Measurements from ENCODE around the gene PNCK.
"Not testable (repeated sequence)": the region's sequence is repeated elsewhere in the genome, so short reads cannot be mapped to it uniquely, and the experiment has no call there.

Gene PNCK

GRCh38 chrX:153688911-153689590 lies 15.4 kb upstream of the PNCK start:
- peak; percentile 39 for DNase-seq
- in situ Hi-C loops (cut with HindIII; ENCODE audit: low pct_ligation_motif_present, low pct_unique_long_range_greater_than_20kb, low sequenced_read_pairs): no loop called here

DNA sequence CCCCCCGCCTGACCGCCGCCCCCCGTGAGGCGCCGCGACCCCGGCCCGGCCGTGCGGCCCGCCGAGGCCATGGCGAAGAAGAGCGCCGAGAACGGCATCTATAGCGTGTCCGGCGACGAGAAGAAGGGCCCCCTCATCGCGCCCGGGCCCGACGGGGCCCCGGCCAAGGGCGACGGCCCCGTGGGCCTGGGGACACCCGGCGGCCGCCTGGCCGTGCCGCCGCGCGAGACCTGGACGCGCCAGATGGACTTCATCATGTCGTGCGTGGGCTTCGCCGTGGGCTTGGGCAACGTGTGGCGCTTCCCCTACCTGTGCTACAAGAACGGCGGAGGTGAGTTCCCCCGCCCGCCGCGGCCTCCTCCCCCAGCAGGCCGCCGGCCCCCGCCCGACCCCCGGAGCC lies 14.9 kb upstream of the PNCK start:
- DNase-seq: no peak
- in situ Hi-C loops (cut with HindIII; ENCODE audit: low pct_ligation_motif_present, low pct_unique_long_range_greater_than_20kb, low sequenced_read_pairs): no loop called here

DNA sequence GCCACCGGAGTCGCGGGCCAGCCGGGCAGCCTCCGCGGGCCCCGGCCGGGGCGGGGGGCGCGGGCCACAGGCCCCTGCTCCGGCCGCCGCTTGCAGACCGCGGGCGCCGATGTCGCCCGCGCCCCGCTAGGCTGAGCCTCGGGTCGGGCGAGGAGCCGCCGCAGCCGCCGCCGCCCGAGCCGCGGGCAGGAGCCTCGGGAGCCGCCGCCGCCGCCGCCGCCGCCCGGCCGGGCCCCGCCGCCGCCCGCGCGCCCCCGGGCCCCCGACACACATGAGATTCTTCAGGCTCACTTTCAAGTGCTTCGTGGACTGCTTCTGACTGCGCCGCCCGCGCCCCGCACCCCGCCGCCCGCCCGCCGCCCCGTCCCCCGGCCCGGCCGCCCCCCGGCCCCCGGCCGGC lies 14.5 kb upstream of the PNCK start:
- in situ Hi-C loops (cut with HindIII; ENCODE audit: low pct_ligation_motif_present, low pct_unique_long_range_greater_than_20kb, low sequenced_read_pairs): no loop called here
- no peak for DNase-seq

- in situ Hi-C loops (cut with HindIII; ENCODE audit: low pct_ligation_motif_present, low pct_unique_long_range_greater_than_20kb, low sequenced_read_pairs): no loop called here
- peak; percentile 52 for DNase-seq
Measured at GRCh38 chrX:153687121-153688039, 13.8 kb upstream of the PNCK start, which contains the start of gene SLC6A8. Gene SLC6A8 (plus strand): TSS chrX:153687926. CDS start chrX:153688575, 649 bp downstream.

DNA sequence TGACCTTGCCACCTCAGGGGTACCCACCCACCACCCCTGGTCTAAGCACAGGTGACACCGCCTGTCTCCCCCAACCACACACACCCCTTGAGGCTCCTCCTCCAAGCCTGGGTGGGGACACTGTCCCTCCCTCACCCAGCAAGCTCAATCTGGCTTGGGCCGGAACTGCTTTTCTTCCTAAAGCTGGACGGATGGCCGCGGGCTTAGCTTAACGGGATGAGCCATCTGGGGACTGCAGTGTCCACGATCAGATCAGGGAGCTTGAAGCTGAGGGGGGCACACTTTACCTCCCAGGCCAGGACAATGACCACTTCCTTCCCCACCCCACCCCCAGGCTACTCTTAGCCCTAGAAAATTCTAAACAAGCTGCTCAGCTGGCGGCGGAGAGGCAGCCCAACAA lies 13.1 kb upstream of the PNCK start:
- DNase-seq: no peak
- in situ Hi-C loops (cut with HindIII; ENCODE audit: low pct_ligation_motif_present, low pct_unique_long_range_greater_than_20kb, low sequenced_read_pairs): no loop called here

DNA sequence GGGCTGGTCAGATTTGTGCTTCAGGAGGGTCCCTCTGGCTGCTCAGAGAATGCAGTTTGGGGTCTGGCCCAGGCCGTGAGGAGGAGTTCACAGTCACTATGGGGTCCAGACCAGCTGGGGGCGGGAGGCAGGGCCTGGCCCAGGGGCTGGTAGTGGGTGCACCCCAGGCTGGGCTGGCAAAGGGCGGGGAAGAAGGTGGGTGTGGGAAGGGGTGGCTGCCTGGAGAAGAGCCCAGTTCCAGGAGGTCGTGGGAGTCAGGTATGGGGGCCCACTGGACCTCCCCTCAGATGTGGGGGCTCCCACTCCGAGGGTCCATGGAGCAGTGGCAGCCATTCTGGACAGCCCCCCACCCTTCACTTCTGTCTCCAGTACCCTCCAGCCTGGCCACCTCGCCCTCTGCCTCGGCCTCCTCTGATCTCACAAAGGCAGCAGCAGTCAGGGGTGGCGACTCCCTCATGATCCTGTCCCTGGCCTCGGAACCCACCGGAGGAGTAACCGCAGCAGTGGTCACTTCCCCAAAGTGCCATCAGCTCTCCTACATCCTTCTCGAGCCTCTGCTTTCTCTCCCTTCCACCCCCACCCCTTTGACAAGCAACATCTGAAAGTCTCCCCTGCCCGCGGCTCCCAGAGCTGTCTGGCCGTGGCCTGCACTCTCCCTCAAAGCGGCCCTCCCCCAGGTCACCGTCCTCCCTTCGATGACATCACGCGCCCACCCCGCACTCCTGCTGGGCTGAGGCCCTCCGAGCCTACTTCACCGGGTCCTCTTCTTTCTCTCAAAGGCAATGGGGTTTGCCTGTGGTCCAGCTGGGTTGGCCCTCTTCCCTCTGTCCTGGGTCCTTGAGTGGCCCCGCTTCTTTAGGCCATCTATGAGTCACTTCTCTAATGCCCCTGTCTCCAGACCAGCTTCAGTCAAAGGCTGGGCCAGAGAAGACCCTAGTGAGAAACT lies 12.4 kb upstream of the PNCK start:
- in situ Hi-C loops (cut with HindIII; ENCODE audit: low pct_ligation_motif_present, low pct_unique_long_range_greater_than_20kb, low sequenced_read_pairs): no loop called here
- no peak for DNase-seq

- in situ Hi-C loops (cut with HindIII; ENCODE audit: low pct_ligation_motif_present, low pct_unique_long_range_greater_than_20kb, low sequenced_read_pairs): no loop called here
- DNase-seq: no peak
Measured at GRCh38 chrX:153685156-153685536, 11.5 kb upstream of the PNCK start.

GRCh38 chrX:153684467-153685155 lies 11.0 kb upstream of the PNCK start:
- in situ Hi-C loops (cut with HindIII; ENCODE audit: low pct_ligation_motif_present, low pct_unique_long_range_greater_than_20kb, low sequenced_read_pairs): no loop called here
- DNase-seq: no peak

GRCh38 chrX:153683486-153683885 lies 9.9 kb upstream of the PNCK start:
- DNase-seq; in situ Hi-C loops (cut with HindIII; ENCODE audit: low pct_ligation_motif_present, low pct_unique_long_range_greater_than_20kb, low sequenced_read_pairs): not testable (repeated sequence)

- in situ Hi-C loops (cut with HindIII; ENCODE audit: low pct_ligation_motif_present, low pct_unique_long_range_greater_than_20kb, low sequenced_read_pairs): no loop called here
- no peak for DNase-seq
Measured at GRCh38 chrX:153681175-153681574, 7.6 kb upstream of the PNCK start.

- in situ Hi-C loops (cut with HindIII; ENCODE audit: low pct_ligation_motif_present, low pct_unique_long_range_greater_than_20kb, low sequenced_read_pairs): no loop called here
- DNase-seq: no peak
Measured at GRCh38 chrX:153674219-153674851, 722 bp upstream of the PNCK start.

GRCh38 chrX:153672531-153673427 lies 834 bp downstream of the PNCK start:
- in situ Hi-C loops (cut with HindIII; ENCODE audit: low pct_ligation_motif_present, low pct_unique_long_range_greater_than_20kb, low sequenced_read_pairs): no loop called here
- no peak for DNase-seq

- no peak for DNase-seq
- in situ Hi-C loops (cut with HindIII; ENCODE audit: low pct_ligation_motif_present, low pct_unique_long_range_greater_than_20kb, low sequenced_read_pairs): no loop called here
Measured at GRCh38 chrX:153671589-153672530, 1.8 kb downstream of the PNCK start.

- in situ Hi-C loops (cut with HindIII; ENCODE audit: low pct_ligation_motif_present, low pct_unique_long_range_greater_than_20kb, low sequenced_read_pairs): no loop called here
- DNase-seq: no peak
Measured at GRCh38 chrX:153670748-153671588, 2.6 kb downstream of the PNCK start.
